Liver (tissue), 9 donors: ENCODE data around the gene FZR1. TPM values are rescaled to one million over a fixed set of nuclear protein-coding genes. Genes with fewer than 3 reads are reported as not detected.

ENCODE experiments used
- DNase-seq: peaks from one replicate; pipeline ENCODE4 v3.0.0-alpha.2; 2017; ENCODE audit warnings: low spot score
- H3K27ac ChIP-seq, 2 donors: one replicate each; pipeline ENCODE4 v1.7.0; 2013; ENCODE audit warnings: inconsistent platforms in 2 of 2, low read length in 2 of 2, control low read depth in 1 of 2, low read depth in 1 of 2, mild to moderate bottlenecking in 1 of 2
- H3K27me3 ChIP-seq, 4 donors: one replicate each; pipeline versions ENCODE4 v1.6.1 to v1.7.0; 2013; ENCODE audit warnings: low read length in 3 of 4, inconsistent platforms in 1 of 4, mild to moderate bottlenecking in 1 of 4, moderate library complexity in 1 of 4; ENCODE audit not compliant: control insufficient read depth in 4 of 4, insufficient read depth in 4 of 4
- H3K36me3 ChIP-seq, 4 donors: one replicate each; pipeline versions ENCODE4 v1.6.1 to v1.7.0; 2013; ENCODE audit warnings: low read length in 3 of 4, mild to moderate bottlenecking in 3 of 4, low read depth in 1 of 4, moderate library complexity in 1 of 4; ENCODE audit not compliant: control insufficient read depth in 4 of 4, insufficient read depth in 3 of 4
- H3K4me1 ChIP-seq, 4 donors: one replicate each; pipeline versions ENCODE4 v1.6.1 to v1.7.0; 2013; ENCODE audit warnings: low read length in 3 of 4, mild to moderate bottlenecking in 3 of 4, moderate library complexity in 1 of 4; ENCODE audit not compliant: control insufficient read depth in 4 of 4, insufficient read depth in 4 of 4
- H3K4me3 ChIP-seq, 3 donors: one replicate each; pipeline versions ENCODE4 v1.6.1 to v1.7.0; 2013; ENCODE audit warnings: low read length in 3 of 3, control low read depth in 1 of 3, low read depth in 1 of 3, mild to moderate bottlenecking in 1 of 3
- H3K9ac ChIP-seq, 2 donors: one replicate each; pipeline ENCODE4 v1.7.0; 2013; ENCODE audit warnings: low read length in 2 of 2, mild to moderate bottlenecking in 2 of 2, moderate library complexity in 2 of 2, control low read depth in 1 of 2, low read depth in 1 of 2
- H3K9me3 ChIP-seq, 4 donors: one replicate each; pipeline versions ENCODE4 v1.6.1 to v1.7.0; 2013; ENCODE audit warnings: low read length in 3 of 4; ENCODE audit not compliant: control insufficient read depth in 4 of 4
- ATF3 ChIP-seq: IDR thresholded peaks from 2 replicates; pipeline ENCODE4 v1.6.1; 2016; ENCODE audit warnings: antibody characterized with exemption
- EGR1 ChIP-seq, 2 donors: IDR thresholded peaks; 2 replicates each; pipeline ENCODE4 v1.6.1; 2016 to 2018; ENCODE audit warnings: antibody characterized with exemption in 2 of 2, low read depth in 2 of 2
- FOXA1 ChIP-seq: IDR thresholded peaks from 2 replicates; pipeline ENCODE4 v1.6.1; 2016; ENCODE audit warnings: antibody characterized with exemption
- FOXA2 ChIP-seq: IDR thresholded peaks from 2 replicates; pipeline ENCODE4 v1.6.1; 2016; ENCODE audit warnings: antibody characterized with exemption
- GABPA ChIP-seq, 2 donors: IDR thresholded peaks in 1 of 2; conservative IDR thresholded peaks in 1 of 2; 2 replicates each; pipeline ENCODE4 v1.6.1; 2016; ENCODE audit warnings: antibody characterized with exemption in 2 of 2, mild to moderate bottlenecking in 1 of 2, moderate library complexity in 1 of 2
- HNF4A ChIP-seq, 2 donors: conservative IDR thresholded peaks; 2 replicates each; pipeline ENCODE4 v1.6.1; 2016; ENCODE audit warnings: antibody characterized with exemption in 2 of 2, mild to moderate bottlenecking in 2 of 2
- HNF4G ChIP-seq: IDR thresholded peaks from 2 replicates; pipeline ENCODE4 v1.6.1; 2016; ENCODE audit warnings: antibody characterized with exemption
- MAX ChIP-seq: IDR thresholded peaks from 2 replicates; pipeline ENCODE4 v1.6.1; 2016; ENCODE audit warnings: antibody characterized with exemption
- NR2F2 ChIP-seq: IDR thresholded peaks from 2 replicates; pipeline ENCODE4 v1.6.1; 2016; ENCODE audit warnings: antibody characterized with exemption
- RAD21 ChIP-seq, 2 donors: IDR thresholded peaks; 2 replicates each; pipeline ENCODE4 v1.6.1; 2016; ENCODE audit warnings: antibody characterized with exemption in 2 of 2, mild to moderate bottlenecking in 2 of 2
- REST ChIP-seq: IDR thresholded peaks from 2 replicates; pipeline ENCODE4 v1.6.1; 2016; ENCODE audit warnings: antibody characterized with exemption, mild to moderate bottlenecking
- RXRA ChIP-seq, 2 donors: IDR thresholded peaks; 2 replicates each; pipeline ENCODE4 v1.6.1; 2017 to 2018; ENCODE audit warnings: antibody characterized with exemption in 2 of 2, mild to moderate bottlenecking in 1 of 2
- SP1 ChIP-seq: IDR thresholded peaks from 2 replicates; pipeline ENCODE4 v1.6.1; 2018; ENCODE audit warnings: antibody characterized with exemption, mild to moderate bottlenecking
- TAF1 ChIP-seq: conservative IDR thresholded peaks from 2 replicates; pipeline ENCODE4 v1.6.1; 2016; ENCODE audit warnings: antibody characterized with exemption, mild to moderate bottlenecking
- YY1 ChIP-seq: IDR thresholded peaks from 2 replicates; pipeline ENCODE4 v1.6.1; 2016; ENCODE audit warnings: antibody characterized with exemption, mild to moderate bottlenecking
- WGBS: extraction: QIAGEN DNeasy Blood & Tissue Kit; methylation state at CpG from one replicate; pipeline ENCODE4 v1.1.7; 2013; 5-methylcytosine and 5-hydroxymethylcytosine counted together
- polyA plus RNA-seq, 2 donors: library from polyadenylated mRNA; stranded (reverse) in 1 of 2; unstranded in 1 of 2; fragments of 200-250 nt in 1 of 2; fragments of >200 nt in 1 of 2; fragmentation: Nextera tagmentation in 1 of 2; extraction: Ambion mirVana in 1 of 2; gene quantifications; one replicate each; pipeline versions ENCODE4 v1.2.1 to v1.2.3, GENCODE V29; 2013 to 2015
- total RNA-seq, 2 donors: library from RNA; depleted of rRNA; stranded (reverse); fragments of >200 nt; gene quantifications; one replicate each; pipeline ENCODE4 v1.2.3, GENCODE V29; 2014
- TF ChIP-seq, protein P1 (sequence below): fragments of 150-350 bp; IDR thresholded peaks from 2 replicates; pipeline ENCODE4 v1.5.1; 2017; ENCODE audit warnings: improper control_type of control experiment, low read depth, low read length; ENCODE audit not compliant: missing input control
- TF ChIP-seq, protein P2 (sequence below): IDR thresholded peaks from 2 replicates; pipeline ENCODE4 v1.6.1; 2016; ENCODE audit warnings: antibody characterized with exemption
- donor health status: healthy.
- donor health status: healthy.
- donor health status: healthy.
- donor health status: healthy.
- donor health status: healthy.

FZR1 gene
- total and polyA plus RNA-seq, 4 donors = 17.0 to 27.3 (median 20.3) TPM

GRCh38 chr19:3575949-3576673, 70.0 kb downstream of the FZR1 start:
- Histone ChIP-seq H3K36me3 (peaks cover 0 to 2% (median 0%) of the 10 kb centered on the region in 4 donors), H3K9ac (no peak overlapping the region), H3K4me3 (no peak overlapping the region), H3K27me3 (no peaks in the 10 kb centered on the region), H3K4me1 (peaks cover 3 to 13% (median 9%) of the 10 kb centered on the region in 4 donors), H3K27ac (no peak overlapping the region), H3K9me3 (no peaks in the 10 kb centered on the region)
- TF ChIP-seq ATF3 (no peak), NR2F2 (no peak), FOXA2 (no peak), MAX (no peak)
- no peak for DNase-seq
- 87% methylated on average over 29 of the region's 29 CpGs for WGBS

DNA sequence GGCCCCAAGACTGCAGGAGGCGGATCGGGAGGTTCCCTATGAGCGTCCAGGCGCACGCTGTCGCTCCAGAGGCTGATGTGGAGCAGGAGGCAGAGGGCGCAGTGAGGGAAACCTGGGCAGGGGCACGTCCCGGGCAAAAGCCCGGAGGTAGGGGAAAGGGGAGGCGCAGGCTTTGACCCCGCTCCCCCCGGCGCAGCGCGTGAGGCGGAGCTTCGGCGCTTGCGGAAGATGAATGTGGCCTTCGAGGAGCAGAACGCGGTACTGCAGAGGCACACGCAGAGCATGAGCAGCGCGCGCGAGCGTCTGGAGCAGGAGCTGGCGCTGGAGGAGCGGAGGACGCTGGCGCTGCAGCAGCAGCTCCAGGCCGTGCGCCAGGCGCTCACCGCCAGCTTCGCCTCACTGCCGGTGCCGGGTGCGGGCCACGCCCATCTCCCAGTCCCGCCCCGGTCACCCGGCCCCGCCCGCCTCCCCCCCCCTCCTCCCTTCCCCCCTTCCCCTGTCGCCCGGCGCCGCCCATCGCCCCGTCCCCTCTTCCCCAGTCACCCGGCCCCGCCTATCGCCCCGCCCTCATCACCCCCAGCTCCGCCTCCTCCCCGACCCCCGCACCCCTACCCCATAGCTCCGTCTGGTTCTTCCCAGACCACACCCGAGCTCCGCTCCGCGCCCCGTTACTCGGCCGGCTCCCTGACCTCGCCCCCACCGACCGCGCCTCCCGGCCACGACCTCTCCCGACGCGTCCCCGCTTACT, 70.8 kb downstream of the FZR1 start:
- WGBS = 57% methylated on average over 74 of the region's 78 CpGs
- H3K4me3 ChIP-seq = no peak overlapping the region
- H3K9ac ChIP-seq = no peak overlapping the region
- TF ChIP-seq FOXA2 = no peak
- H3K27me3 ChIP-seq = no peaks in the 10 kb centered on the region
- peak; percentile 53 for DNase-seq
- H3K27ac ChIP-seq = no peak overlapping the region
- no peaks in the 10 kb centered on the region for H3K9me3 ChIP-seq
- peaks cover 3 to 13% (median 8%) of the 10 kb centered on the region in 4 donors for H3K4me1 ChIP-seq
- H3K36me3 ChIP-seq = peaks cover 0 to 2% (median 0%) of the 10 kb centered on the region in 4 donors

- TF ChIP-seq NR2F2 (no peak), RAD21 (IDR thresholded peaks at IDR 0.05) (no peak), RXRA (IDR thresholded peaks at IDR 0.05) (no peak), GABPA (IDR thresholded peaks at IDR 0.05 in 1 of 2, conservative IDR thresholded peaks at IDR 0.05 in 1 of 2) (no peak), SP1 (no peak), ATF3 (no peak), FOXA2 (no peak), YY1 (no peak), MAX (no peak), EGR1 (IDR thresholded peaks at IDR 0.05; ENCODE audit: low read depth in 2 of 2) (no peak), FOXA1 (no peak), HNF4G (no peak), HNF4A (conservative IDR thresholded peaks at IDR 0.05) (no peak), REST (no peak), TAF1 (no peak)
- TF ChIP-seq, protein P1, sequence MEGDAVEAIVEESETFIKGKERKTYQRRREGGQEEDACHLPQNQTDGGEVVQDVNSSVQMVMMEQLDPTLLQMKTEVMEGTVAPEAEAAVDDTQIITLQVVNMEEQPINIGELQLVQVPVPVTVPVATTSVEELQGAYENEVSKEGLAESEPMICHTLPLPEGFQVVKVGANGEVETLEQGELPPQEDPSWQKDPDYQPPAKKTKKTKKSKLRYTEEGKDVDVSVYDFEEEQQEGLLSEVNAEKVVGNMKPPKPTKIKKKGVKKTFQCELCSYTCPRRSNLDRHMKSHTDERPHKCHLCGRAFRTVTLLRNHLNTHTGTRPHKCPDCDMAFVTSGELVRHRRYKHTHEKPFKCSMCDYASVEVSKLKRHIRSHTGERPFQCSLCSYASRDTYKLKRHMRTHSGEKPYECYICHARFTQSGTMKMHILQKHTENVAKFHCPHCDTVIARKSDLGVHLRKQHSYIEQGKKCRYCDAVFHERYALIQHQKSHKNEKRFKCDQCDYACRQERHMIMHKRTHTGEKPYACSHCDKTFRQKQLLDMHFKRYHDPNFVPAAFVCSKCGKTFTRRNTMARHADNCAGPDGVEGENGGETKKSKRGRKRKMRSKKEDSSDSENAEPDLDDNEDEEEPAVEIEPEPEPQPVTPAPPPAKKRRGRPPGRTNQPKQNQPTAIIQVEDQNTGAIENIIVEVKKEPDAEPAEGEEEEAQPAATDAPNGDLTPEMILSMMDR = no peak
- TF ChIP-seq, protein P2, sequence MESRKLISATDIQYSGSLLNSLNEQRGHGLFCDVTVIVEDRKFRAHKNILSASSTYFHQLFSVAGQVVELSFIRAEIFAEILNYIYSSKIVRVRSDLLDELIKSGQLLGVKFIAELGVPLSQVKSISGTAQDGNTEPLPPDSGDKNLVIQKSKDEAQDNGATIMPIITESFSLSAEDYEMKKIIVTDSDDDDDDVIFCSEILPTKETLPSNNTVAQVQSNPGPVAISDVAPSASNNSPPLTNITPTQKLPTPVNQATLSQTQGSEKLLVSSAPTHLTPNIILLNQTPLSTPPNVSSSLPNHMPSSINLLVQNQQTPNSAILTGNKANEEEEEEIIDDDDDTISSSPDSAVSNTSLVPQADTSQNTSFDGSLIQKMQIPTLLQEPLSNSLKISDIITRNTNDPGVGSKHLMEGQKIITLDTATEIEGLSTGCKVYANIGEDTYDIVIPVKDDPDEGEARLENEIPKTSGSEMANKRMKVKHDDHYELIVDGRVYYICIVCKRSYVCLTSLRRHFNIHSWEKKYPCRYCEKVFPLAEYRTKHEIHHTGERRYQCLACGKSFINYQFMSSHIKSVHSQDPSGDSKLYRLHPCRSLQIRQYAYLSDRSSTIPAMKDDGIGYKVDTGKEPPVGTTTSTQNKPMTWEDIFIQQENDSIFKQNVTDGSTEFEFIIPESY = no peak
- no peak for DNase-seq
- H3K9me3 ChIP-seq = no peaks in the 10 kb centered on the region
- 77% methylated on average over 60 of the region's 60 CpGs for WGBS
- H3K4me3 ChIP-seq = no peak overlapping the region
- H3K27me3 ChIP-seq = no peaks in the 10 kb centered on the region
- H3K9ac ChIP-seq = no peak overlapping the region
- no peak overlapping the region for H3K27ac ChIP-seq
- peaks cover 0 to 2% (median 0%) of the 10 kb centered on the region in 4 donors for H3K36me3 ChIP-seq
- peaks cover 0 to 8% (median 4%) of the 10 kb centered on the region in 4 donors for H3K4me1 ChIP-seq
Measured at GRCh38 chr19:3577723-3578344, 71.7 kb downstream of the FZR1 start.
